NT2/D1 (cell line): ENCODE results near the gene ABI1.

Experiments
- SUZ12 ChIP-seq: IDR thresholded peaks from 2 replicates; pipeline ENCODE4 v1.6.1; 2011; ENCODE audit not compliant: insufficient read length, insufficient read depth; ENCODE audit errors: extremely low read depth
- YY1 ChIP-seq: IDR thresholded peaks from 2 replicates; pipeline ENCODE4 v1.6.1; 2011; ENCODE audit not compliant: insufficient read length, insufficient read depth
- ZNF274 ChIP-seq: IDR thresholded peaks from 2 replicates; pipeline ENCODE4 v1.6.1; 2011; ENCODE audit warnings: mild to moderate bottlenecking, low read depth, low read length

GRCh38 chr10:26890956-26891355 is 30.2 kb upstream of the ABI1 start:
- TF ChIP-seq YY1 (no peak), ZNF274 (no peak), SUZ12 (no peak)
